PFSK-1 (cell line): Measurements from ENCODE around the gene EIF4G1.

Experiments used
- POLR2AphosphoS5 ChIP-seq: IDR thresholded peaks from 2 replicates; pipeline ENCODE4 v1.6.1; 2012; ENCODE audit warnings: low read depth, mild to moderate bottlenecking, control low read depth, low read length, moderate library complexity
- REST ChIP-seq, 2 experiments: IDR thresholded peaks; 2 replicates each; pipeline versions ENCODE4 v1.6.1 to v1.8.0; 2011 to 2012; ENCODE audit warnings: low read depth in 2 of 2, low read length in 2 of 2, control low read depth in 1 of 2, inconsistent platforms in 1 of 2, mild to moderate bottlenecking in 1 of 2, moderate library complexity in 1 of 2; ENCODE audit not compliant: insufficient read depth in 1 of 2
- SIN3A ChIP-seq: IDR thresholded peaks from 2 replicates; pipeline ENCODE4 v1.6.1; 2012; ENCODE audit warnings: mild to moderate bottlenecking, low read length, moderate library complexity, borderline replicate concordance; ENCODE audit not compliant: insufficient read depth
- TAF1 ChIP-seq: IDR thresholded peaks from 2 replicates; pipeline ENCODE4 v1.6.1; 2012; ENCODE audit warnings: low read length, control low read depth, borderline replicate concordance; ENCODE audit not compliant: insufficient read depth

GRCh38 chr3:184337399-184337714, 23.0 kb downstream of the EIF4G1 start, which contains the start of gene FAM131A:
- no peak for TF ChIP-seq TAF1
- no peak for TF ChIP-seq REST (IDR thresholded peaks at IDR 0.05; ENCODE audit: insufficient read depth in 1 of 2, low read depth in 2 of 2, low read length in 2 of 2)
- no peak for TF ChIP-seq POLR2AphosphoS5
- TF ChIP-seq SIN3A = no peak
